ENCODE measurements around the gene PARM1. TPM values are rescaled to one million over a fixed set of nuclear protein-coding genes. Genes with fewer than 3 reads are reported as not detected.

Gene PARM1
- total RNA-seq, 1 donor: 0.63 TPM

GRCh38 chr4:74948236-74948635 lies 15.3 kb downstream of the PARM1 start:
- no peak overlapping the region for H3K4me3 ChIP-seq (ENCODE audit: low read depth, low read length)
- DNase-seq (ENCODE audit: low read depth): no peak
- no peak for TF ChIP-seq CTCF (IDR thresholded peaks at IDR 0.05; ENCODE audit: insufficient read depth, low read length)

- DNase-seq (ENCODE audit: low read depth): no peak
- H3K4me3 ChIP-seq (ENCODE audit: low read depth, low read length): no peak overlapping the region
- no peak for TF ChIP-seq CTCF (IDR thresholded peaks at IDR 0.05; ENCODE audit: insufficient read depth, low read length)
Observed at GRCh38 chr4:74950200-74950599, 17.3 kb downstream of the PARM1 start.

GRCh38 chr4:74950882-74951281 lies 18.0 kb downstream of the PARM1 start:
- no peak for DNase-seq (ENCODE audit: low read depth)
- no peak for TF ChIP-seq CTCF (IDR thresholded peaks at IDR 0.05; ENCODE audit: insufficient read depth, low read length)
- H3K4me3 ChIP-seq (ENCODE audit: low read depth, low read length): no peak overlapping the region

- no peak for TF ChIP-seq CTCF (IDR thresholded peaks at IDR 0.05; ENCODE audit: insufficient read depth, low read length)
- H3K4me3 ChIP-seq (ENCODE audit: low read depth, low read length): no peak overlapping the region
- no peak for DNase-seq (ENCODE audit: low read depth)
Observed at GRCh38 chr4:74953647-74954046, 20.7 kb downstream of the PARM1 start.

GRCh38 chr4:74958881-74959280 lies 26.0 kb downstream of the PARM1 start:
- TF ChIP-seq CTCF (IDR thresholded peaks at IDR 0.05; ENCODE audit: insufficient read depth, low read length): no peak
- no peak for DNase-seq (ENCODE audit: low read depth)
- H3K4me3 ChIP-seq (ENCODE audit: low read depth, low read length): no peak overlapping the region

GRCh38 chr4:74961230-74961629 lies 28.3 kb downstream of the PARM1 start:
- no peak for DNase-seq (ENCODE audit: low read depth)
- no peak overlapping the region for H3K4me3 ChIP-seq (ENCODE audit: low read depth, low read length)
- TF ChIP-seq CTCF (IDR thresholded peaks at IDR 0.05; ENCODE audit: insufficient read depth, low read length): no peak

- DNase-seq (ENCODE audit: low read depth): no peak
- no peak overlapping the region for H3K4me3 ChIP-seq (ENCODE audit: low read depth, low read length)
- TF ChIP-seq CTCF (IDR thresholded peaks at IDR 0.05; ENCODE audit: insufficient read depth, low read length): no peak
Observed at GRCh38 chr4:74962584-74962983, 29.7 kb downstream of the PARM1 start.

Measured in fibroblast of the aortic adventitia (primary cell).